A673 (cell line): Measurements from ENCODE around the gene ATXN7L2. TPM values are rescaled to one million over a fixed set of nuclear protein-coding genes. Genes with fewer than 3 reads are reported as not detected.

Experiments
- BruUV-seq: library from RNA; stranded (reverse); fragments of 400-500 nt; replicated peaks from 2 replicates; lab custom pipeline; 2021; lab: Mats Ljungman, UMichigan
- CTCF ChIA-PET: fragments of 300-600 bp; sonication (Branson Sonifier 250); formaldehyde crosslinking; loops from one replicate; lab custom pipeline; 2022; ENCODE audit warnings: antibody characterized with exemption; lab: Charles Lee
- POLR2A ChIA-PET: fragments of 300-600 bp; sonication (Branson Sonifier 250); formaldehyde crosslinking; loops from one replicate; lab custom pipeline; 2022; ENCODE audit warnings: antibody characterized with exemption; ENCODE audit not compliant: low non-redundant PET; lab: Charles Lee
- DNase-seq: peaks from one replicate; pipeline ENCODE4 v3.0.0-alpha.2; 2015; ENCODE audit warnings: low spot score
- H3K27ac ChIP-seq: fragments of 200-600 bp; sonication (generic); 2 replicates; pipeline ENCODE4 v1.5.1; 2016; ENCODE audit warnings: mixed run types, low read depth, mild to moderate bottlenecking, mixed read lengths, antibody characterized with exemption, low read length; ENCODE audit not compliant: poor library complexity, severe bottlenecking
- H3K27me3 ChIP-seq: fragments of 200-600 bp; sonication (generic); replicated peaks from 2 replicates; pipeline ENCODE4 v1.6.1; 2017; ENCODE audit warnings: mixed run types, low read depth, mild to moderate bottlenecking, mixed read lengths, antibody characterized with exemption, low read length; ENCODE audit not compliant: insufficient read depth, poor library complexity
- H3K36me3 ChIP-seq: fragments of 200-600 bp; sonication (generic); 2 replicates; pipeline ENCODE4 v1.6.1; 2016; ENCODE audit warnings: mixed run types, mild to moderate bottlenecking, mixed read lengths, antibody characterized with exemption, low read length; ENCODE audit not compliant: insufficient read depth, poor library complexity, severe bottlenecking
- H3K4me1 ChIP-seq: fragments of 200-600 bp; sonication (generic); 2 replicates; pipeline ENCODE4 v1.6.1; 2017; ENCODE audit warnings: mixed run types, mild to moderate bottlenecking, mixed read lengths, antibody characterized with exemption, low read length; ENCODE audit not compliant: insufficient read depth, poor library complexity, severe bottlenecking
- H3K4me3 ChIP-seq: fragments of 200-600 bp; sonication (generic); 2 replicates; pipeline ENCODE4 v1.5.1; 2016; ENCODE audit warnings: low read depth, mixed run types, mild to moderate bottlenecking, mixed read lengths, low read length; ENCODE audit not compliant: poor library complexity, severe bottlenecking
- H3K9me3 ChIP-seq: fragments of 200-600 bp; sonication (generic); 2 replicates; pipeline ENCODE4 v1.6.1; 2016; ENCODE audit warnings: mixed run types, low read depth, mild to moderate bottlenecking, mixed read lengths, antibody characterized with exemption, low read length; ENCODE audit not compliant: poor library complexity, severe bottlenecking
- CTCF ChIP-seq: fragments of 300-800, 200-600 bp; sonication (generic); conservative IDR thresholded peaks from 2 replicates; pipeline ENCODE4 v1.5.1; 2017; ENCODE audit warnings: low read depth, mild to moderate bottlenecking, antibody characterized with exemption, low read length, moderate library complexity, mixed read lengths
- EZH2 ChIP-seq: fragments of 200-600 bp; sonication (generic); IDR thresholded peaks from 2 replicates; pipeline ENCODE4 v1.6.1; 2017; ENCODE audit warnings: borderline replicate concordance, low read depth, mild to moderate bottlenecking, mixed read lengths, antibody characterized with exemption, low read length; ENCODE audit not compliant: poor library complexity, severe bottlenecking
- intact Hi-C: fragments of 100-400 bp; cut with micrococcal nuclease; formaldehyde crosslinking; loops from one replicate; pipeline ENCODE4 v1.10.0; 2022; ENCODE audit not compliant: unreplicated experiment
- total RNA-seq: library from RNA; stranded (reverse); gene quantifications from 2 replicates; pipeline ENCODE4 v1.2.3, GENCODE V29; 2021

The ATXN7L2 gene
- total RNA-seq, 1 experiment from 2014 or later = 16.3 TPM

GRCh38 chr1:109514846-109515245 is 31.1 kb downstream of the ATXN7L2 start:
- no peak for TF ChIP-seq CTCF
- Histone ChIP-seq H3K9me3 (no peaks in the 10 kb centered on the region), H3K36me3 (no peaks in the 10 kb centered on the region), H3K27me3 (no peaks in the 10 kb centered on the region), H3K27ac (no peak overlapping the region), H3K4me3 (no peak overlapping the region), H3K4me1 (peaks cover 7% of the 10 kb centered on the region)
- ChIA-PET POLR2A (no interaction called here), CTCF (no interaction called here)
- intact Hi-C loops = no loop called here
- no TSS peak for BruUV-seq
- DNase-seq = no peak

- CTCF ChIA-PET = no interaction called here
- no peak for TF ChIP-seq EZH2
- no peak for TF ChIP-seq CTCF
- BruUV-seq = no TSS peak
- DNase-seq = no peak
- POLR2A ChIA-PET = no interaction called here
- H3K36me3 ChIP-seq = no peaks in the 10 kb centered on the region
- H3K27ac ChIP-seq = no peak overlapping the region
- H3K27me3 ChIP-seq = no peaks in the 10 kb centered on the region
- no peaks in the 10 kb centered on the region for H3K4me1 ChIP-seq
- intact Hi-C loops = no loop called here
- H3K9me3 ChIP-seq = no peaks in the 10 kb centered on the region
- H3K4me3 ChIP-seq = no peak overlapping the region
These were observed 33.2 kb downstream of the ATXN7L2 start for GRCh38 chr1:109516872-109517271.

GRCh38 chr1:109517337-109517736 is 33.6 kb downstream of the ATXN7L2 start:
- POLR2A ChIA-PET = no interaction called here
- Histone ChIP-seq H3K4me1 (no peaks in the 10 kb centered on the region), H3K36me3 (no peaks in the 10 kb centered on the region), H3K4me3 (no peak overlapping the region), H3K27me3 (no peaks in the 10 kb centered on the region), H3K9me3 (no peaks in the 10 kb centered on the region), H3K27ac (no peak overlapping the region)
- TF ChIP-seq CTCF (no peak), EZH2 (no peak)
- DNase-seq = no peak
- BruUV-seq = no TSS peak
- CTCF ChIA-PET = no interaction called here
- intact Hi-C loops = no loop called here
